Globus pallidus (tissue), 1 donor: ENCODE data around the gene LIMS2.

Experiments used
- DNase-seq: peaks from one replicate; pipeline ENCODE4 v3.0.0-alpha.2; 2015; ENCODE audit warnings: low spot score

Gene LIMS2

GRCh38 chr2:127606625-127607398 lies 68.5 kb downstream of the LIMS2 start:
- DNase-seq, result no peak

- no peak for DNase-seq
These were observed 69.6 kb downstream of the LIMS2 start for GRCh38 chr2:127605691-127606263.

- DNase-seq, result no peak
These were observed 70.3 kb downstream of the LIMS2 start for GRCh38 chr2:127604986-127605385.

- no peak for DNase-seq
These were observed 76.1 kb downstream of the LIMS2 start for GRCh38 chr2:127599211-127599610.

- DNase-seq, result no peak
These were observed 76.6 kb downstream of the LIMS2 start for GRCh38 chr2:127598711-127599110.

- no peak for DNase-seq
These were observed 77.3 kb downstream of the LIMS2 start for GRCh38 chr2:127597984-127598380.

GRCh38 chr2:127597046-127597983 lies 78.0 kb downstream of the LIMS2 start:
- DNase-seq, result no peak

GRCh38 chr2:127596311-127597045 lies 78.9 kb downstream of the LIMS2 start:
- DNase-seq, result no peak

- no peak for DNase-seq
These were observed 81.2 kb downstream of the LIMS2 start for GRCh38 chr2:127594116-127594591.

GRCh38 chr2:127593228-127594115 lies 81.9 kb downstream of the LIMS2 start:
- no peak for DNase-seq

- no peak for DNase-seq
These were observed 82.5 kb downstream of the LIMS2 start for GRCh38 chr2:127592761-127593227.

- DNase-seq, result peak; percentile 60
These were observed 84.0 kb downstream of the LIMS2 start for GRCh38 chr2:127591221-127591923.

GRCh38 chr2:127590386-127591190 lies 84.7 kb downstream of the LIMS2 start:
- DNase-seq, result no peak

GRCh38 chr2:127589841-127590240 lies 85.5 kb downstream of the LIMS2 start:
- no peak for DNase-seq

GRCh38 chr2:127589358-127589757 lies 86.0 kb downstream of the LIMS2 start:
- no peak for DNase-seq
